Measurements from ENCODE around the gene EEPD1. TPM values are rescaled to one million over a fixed set of nuclear protein-coding genes. Genes with fewer than 3 reads are reported as not detected.

Gene EEPD1
- total RNA-seq, 1 donor = 4.1 TPM

GRCh38 chr7:36207451-36208291 lies 54.6 kb downstream of the EEPD1 start:
- no peak overlapping the region for H3K4me3 ChIP-seq (ENCODE audit: low read length)
- no peaks in the 10 kb centered on the region for H3K9me3 ChIP-seq (ENCODE audit: low read depth, low read length)
- H3K27me3 ChIP-seq (ENCODE audit: insufficient read depth, low read length) = no peaks in the 10 kb centered on the region
- peaks cover 39% of the 10 kb centered on the region for H3K4me1 ChIP-seq (ENCODE audit: insufficient read depth, low read length)

DNA sequence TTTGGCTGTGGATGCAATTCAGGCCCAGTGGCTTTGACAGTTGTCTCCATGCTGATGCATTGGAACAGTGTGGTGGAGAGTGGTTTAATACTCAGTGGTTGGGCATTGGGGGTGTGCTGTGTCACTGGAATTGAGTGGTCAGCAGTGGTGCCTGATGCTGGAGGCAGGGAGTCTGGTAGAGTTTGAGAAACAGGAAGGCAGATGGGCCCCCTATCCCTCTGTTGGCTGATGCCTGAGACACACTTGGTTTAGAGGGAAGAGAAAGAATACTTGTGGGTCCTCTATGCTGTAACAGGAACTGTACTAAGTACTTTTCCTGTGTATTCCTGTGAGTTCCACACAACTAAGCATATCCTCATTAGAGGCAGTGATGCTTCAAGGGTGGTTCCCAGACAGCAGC lies 55.4 kb downstream of the EEPD1 start:
- no peaks in the 10 kb centered on the region for H3K9me3 ChIP-seq (ENCODE audit: low read depth, low read length)
- no peak overlapping the region for H3K4me3 ChIP-seq (ENCODE audit: low read length)
- no peaks in the 10 kb centered on the region for H3K27me3 ChIP-seq (ENCODE audit: insufficient read depth, low read length)
- H3K4me1 ChIP-seq (ENCODE audit: insufficient read depth, low read length) = peaks cover 31% of the 10 kb centered on the region

DNA sequence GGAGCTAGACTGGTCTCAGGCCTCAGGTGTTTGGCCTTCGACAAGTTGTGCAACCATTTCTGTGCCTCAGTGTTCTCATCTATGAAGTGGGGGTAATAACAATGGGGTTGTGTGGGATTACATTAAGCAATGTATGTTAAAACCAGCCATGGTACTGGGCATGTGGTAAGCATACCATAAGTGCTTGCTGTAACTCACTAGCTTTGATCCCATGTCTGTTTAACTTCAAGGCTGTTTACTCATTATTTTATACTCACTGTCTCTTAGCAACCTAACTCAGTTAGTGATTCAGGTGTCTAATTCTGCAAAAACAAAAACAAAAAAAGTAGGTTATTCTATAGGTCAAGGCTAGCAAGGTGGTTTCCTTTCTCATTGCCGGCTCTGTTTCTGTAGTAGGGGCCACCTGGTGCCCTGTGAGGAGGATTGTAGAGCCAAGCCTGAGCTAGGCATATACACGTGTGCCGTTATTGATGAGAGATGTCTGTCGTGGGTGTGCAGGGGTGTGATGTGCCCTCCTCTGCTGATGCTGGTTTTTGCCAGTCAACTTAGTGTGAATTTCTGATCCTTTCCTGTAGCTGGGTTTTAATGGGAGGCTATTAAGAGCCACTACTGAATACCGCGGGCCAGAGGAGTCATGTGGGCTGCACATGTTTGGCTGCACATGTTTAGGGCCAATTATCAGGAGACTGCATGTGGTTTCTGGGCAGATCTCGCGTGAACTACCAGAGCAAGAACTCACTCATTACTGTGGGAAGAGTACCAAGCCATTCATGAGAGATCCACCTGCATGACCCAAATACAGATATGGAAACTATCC lies 56.2 kb downstream of the EEPD1 start:
- Histone ChIP-seq H3K27me3 (ENCODE audit: insufficient read depth, low read length) (no peaks in the 10 kb centered on the region), H3K9me3 (ENCODE audit: low read depth, low read length) (no peaks in the 10 kb centered on the region), H3K4me3 (ENCODE audit: low read length) (no peak overlapping the region), H3K4me1 (ENCODE audit: insufficient read depth, low read length) (peaks cover 29% of the 10 kb centered on the region)

- H3K4me3 ChIP-seq (ENCODE audit: low read length) = no peak overlapping the region
Observed at GRCh38 chr7:36209814-36210183, 56.7 kb downstream of the EEPD1 start.

GRCh38 chr7:36210291-36210922 lies 57.4 kb downstream of the EEPD1 start:
- Histone ChIP-seq H3K9me3 (ENCODE audit: low read depth, low read length) (no peaks in the 10 kb centered on the region), H3K4me3 (ENCODE audit: low read length) (no peak overlapping the region), H3K27me3 (ENCODE audit: insufficient read depth, low read length) (no peaks in the 10 kb centered on the region), H3K4me1 (ENCODE audit: insufficient read depth, low read length) (peaks cover 29% of the 10 kb centered on the region)

More at GRCh38 chr7:36209814-36210183, 56.7 kb downstream of the EEPD1 start:
- Histone ChIP-seq H3K9me3 (ENCODE audit: low read depth, low read length) (no peaks in the 10 kb centered on the region), H3K4me1 (ENCODE audit: insufficient read depth, low read length) (peaks cover 29% of the 10 kb centered on the region), H3K27me3 (ENCODE audit: insufficient read depth, low read length) (no peaks in the 10 kb centered on the region)

- Histone ChIP-seq H3K4me3 (ENCODE audit: low read length) (no peak overlapping the region), H3K9me3 (ENCODE audit: low read depth, low read length) (no peaks in the 10 kb centered on the region), H3K4me1 (ENCODE audit: insufficient read depth, low read length) (no peaks in the 10 kb centered on the region), H3K27me3 (ENCODE audit: insufficient read depth, low read length) (no peaks in the 10 kb centered on the region)
Observed at GRCh38 chr7:36214608-36215456, 61.8 kb downstream of the EEPD1 start.

- no peaks in the 10 kb centered on the region for H3K9me3 ChIP-seq (ENCODE audit: low read depth, low read length)
- no peaks in the 10 kb centered on the region for H3K4me1 ChIP-seq (ENCODE audit: insufficient read depth, low read length)
- H3K27me3 ChIP-seq (ENCODE audit: insufficient read depth, low read length) = no peaks in the 10 kb centered on the region
- no peak overlapping the region for H3K4me3 ChIP-seq (ENCODE audit: low read length)
Observed at GRCh38 chr7:36215457-36215765, 62.4 kb downstream of the EEPD1 start.

- no peaks in the 10 kb centered on the region for H3K27me3 ChIP-seq (ENCODE audit: insufficient read depth, low read length)
- no peak overlapping the region for H3K4me3 ChIP-seq (ENCODE audit: low read length)
- no peaks in the 10 kb centered on the region for H3K9me3 ChIP-seq (ENCODE audit: low read depth, low read length)
- H3K4me1 ChIP-seq (ENCODE audit: insufficient read depth, low read length) = no peaks in the 10 kb centered on the region
Observed at GRCh38 chr7:36216063-36216684, 63.1 kb downstream of the EEPD1 start.

DNA sequence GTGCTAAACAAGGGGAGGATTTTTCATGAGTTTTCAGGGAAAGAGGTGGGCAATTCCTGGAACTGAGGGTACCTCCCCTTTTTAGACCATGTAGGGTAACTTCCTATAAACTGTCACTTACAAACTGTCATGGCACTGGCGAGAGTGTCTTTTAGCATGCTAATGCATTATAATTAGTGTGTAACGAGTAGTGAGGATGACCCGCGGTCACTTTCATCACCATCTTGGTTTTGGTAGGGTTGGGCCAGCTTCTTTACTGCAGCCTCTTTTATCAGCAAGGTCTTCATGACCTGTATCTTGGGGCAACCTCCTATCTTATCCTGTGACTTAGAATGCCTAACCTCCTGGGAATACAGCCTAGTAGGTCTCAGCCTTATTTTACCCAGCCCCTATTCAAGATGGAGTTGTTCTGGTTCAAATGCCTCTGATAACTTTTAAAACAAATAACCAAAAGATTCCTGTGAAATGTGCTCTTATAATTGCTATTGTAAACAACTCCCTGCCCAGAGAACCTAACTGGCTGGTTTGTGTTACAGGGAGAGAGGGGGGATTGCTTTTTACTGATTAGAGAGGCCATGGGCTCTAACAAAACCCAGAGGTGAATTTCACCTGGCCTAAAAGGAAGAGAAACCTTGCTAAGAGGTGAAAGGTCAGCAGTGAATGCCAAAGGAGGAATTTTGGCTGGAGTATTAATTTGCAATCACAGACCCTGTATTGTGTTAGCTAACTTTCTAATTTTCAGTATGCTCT lies 64.3 kb downstream of the EEPD1 start:
- Histone ChIP-seq H3K27me3 (ENCODE audit: insufficient read depth, low read length) (no peaks in the 10 kb centered on the region), H3K9me3 (ENCODE audit: low read depth, low read length) (no peaks in the 10 kb centered on the region), H3K4me1 (ENCODE audit: insufficient read depth, low read length) (no peaks in the 10 kb centered on the region), H3K4me3 (ENCODE audit: low read length) (no peak overlapping the region)

DNA sequence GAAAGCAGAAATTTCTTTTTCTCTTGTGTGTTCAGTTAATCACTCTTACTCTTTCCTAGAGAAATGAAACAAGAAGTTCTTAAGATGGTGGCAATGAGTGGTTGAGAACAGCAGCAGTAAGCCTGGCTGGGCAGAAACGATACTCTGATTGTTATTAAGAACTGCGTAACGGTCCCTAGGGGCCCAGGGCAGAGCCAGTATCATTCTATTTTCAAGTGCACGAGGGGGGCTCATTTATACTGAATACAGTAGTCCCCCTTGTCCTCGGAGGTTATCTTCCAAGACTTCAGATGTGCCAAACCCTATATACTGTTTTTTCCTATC lies 64.9 kb downstream of the EEPD1 start:
- H3K4me3 ChIP-seq (ENCODE audit: low read length) = no peak overlapping the region
- no peaks in the 10 kb centered on the region for H3K27me3 ChIP-seq (ENCODE audit: insufficient read depth, low read length)
- H3K9me3 ChIP-seq (ENCODE audit: low read depth, low read length) = no peaks in the 10 kb centered on the region
- H3K4me1 ChIP-seq (ENCODE audit: insufficient read depth, low read length) = no peaks in the 10 kb centered on the region

DNA sequence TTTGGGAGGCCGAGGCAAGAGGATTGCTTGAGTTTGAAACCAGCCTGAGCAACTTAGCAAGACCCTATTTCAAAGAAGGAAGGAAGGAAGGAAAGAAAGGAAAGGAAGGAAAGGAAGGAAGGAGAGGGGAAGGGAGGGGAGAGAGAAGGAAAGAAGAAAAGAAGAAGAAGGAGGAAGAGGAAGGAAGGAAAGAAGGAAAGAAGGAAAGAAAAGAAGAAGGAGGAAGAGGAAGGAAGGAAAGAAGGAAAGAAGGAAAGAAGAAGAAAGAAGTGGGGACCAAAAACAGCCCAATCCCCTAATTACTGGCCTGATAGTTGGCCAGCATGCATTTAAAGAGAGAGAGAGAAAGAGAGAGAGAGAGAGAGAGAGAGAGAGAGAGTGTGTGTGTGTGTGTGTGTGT lies 66.4 kb downstream of the EEPD1 start:
- no peak overlapping the region for H3K4me3 ChIP-seq (ENCODE audit: low read length)
- no peaks in the 10 kb centered on the region for H3K4me1 ChIP-seq (ENCODE audit: insufficient read depth, low read length)
- H3K27me3 ChIP-seq (ENCODE audit: insufficient read depth, low read length) = no peaks in the 10 kb centered on the region
- no peaks in the 10 kb centered on the region for H3K9me3 ChIP-seq (ENCODE audit: low read depth, low read length)

GRCh38 chr7:36223851-36224250 lies 70.8 kb downstream of the EEPD1 start:
- no peaks in the 10 kb centered on the region for H3K27me3 ChIP-seq (ENCODE audit: insufficient read depth, low read length)
- no peaks in the 10 kb centered on the region for H3K9me3 ChIP-seq (ENCODE audit: low read depth, low read length)
- no peaks in the 10 kb centered on the region for H3K4me1 ChIP-seq (ENCODE audit: insufficient read depth, low read length)
- H3K4me3 ChIP-seq (ENCODE audit: low read length) = no peak overlapping the region

- Histone ChIP-seq H3K9me3 (ENCODE audit: low read depth, low read length) (no peaks in the 10 kb centered on the region), H3K4me1 (ENCODE audit: insufficient read depth, low read length) (no peaks in the 10 kb centered on the region), H3K27me3 (ENCODE audit: insufficient read depth, low read length) (no peaks in the 10 kb centered on the region), H3K4me3 (ENCODE audit: low read length) (no peak overlapping the region)
Observed at GRCh38 chr7:36224934-36225858, 72.1 kb downstream of the EEPD1 start.

All from mononuclear cell (primary cell).